D341Med (cell line): ENCODE results near the gene BAZ2B.

Experiments
- DNase-seq: peaks from one replicate; pipeline ENCODE4 v3.0.0; 2012; ENCODE audit warnings: low spot score

Gene BAZ2B

GRCh38 chr2:159462201-159462785, 154.1 kb downstream of the BAZ2B start:
- no peak for DNase-seq

- DNase-seq = no peak
Observed at GRCh38 chr2:159461076-159461475, 155.3 kb downstream of the BAZ2B start.

DNA sequence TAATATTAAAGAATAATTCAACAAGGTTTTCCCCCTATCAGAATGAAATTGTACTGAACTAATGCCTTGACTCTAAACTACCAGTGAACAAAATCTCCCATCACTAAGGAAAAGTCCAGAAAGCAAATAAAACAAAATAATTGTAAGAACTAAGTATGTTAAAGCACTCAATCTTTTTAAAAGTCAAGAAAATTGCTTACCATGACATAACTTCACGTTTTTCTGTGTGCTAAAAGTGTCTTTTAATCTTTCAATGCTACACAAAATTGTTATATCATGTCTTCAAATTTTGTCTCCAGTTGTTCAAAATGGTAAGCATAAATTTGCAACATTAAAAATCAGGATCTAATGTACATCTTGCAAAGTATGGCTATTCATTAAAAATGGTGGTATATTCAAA, 156.1 kb downstream of the BAZ2B start:
- no peak for DNase-seq

GRCh38 chr2:159459279-159459678, 157.1 kb downstream of the BAZ2B start:
- DNase-seq = no peak

DNA sequence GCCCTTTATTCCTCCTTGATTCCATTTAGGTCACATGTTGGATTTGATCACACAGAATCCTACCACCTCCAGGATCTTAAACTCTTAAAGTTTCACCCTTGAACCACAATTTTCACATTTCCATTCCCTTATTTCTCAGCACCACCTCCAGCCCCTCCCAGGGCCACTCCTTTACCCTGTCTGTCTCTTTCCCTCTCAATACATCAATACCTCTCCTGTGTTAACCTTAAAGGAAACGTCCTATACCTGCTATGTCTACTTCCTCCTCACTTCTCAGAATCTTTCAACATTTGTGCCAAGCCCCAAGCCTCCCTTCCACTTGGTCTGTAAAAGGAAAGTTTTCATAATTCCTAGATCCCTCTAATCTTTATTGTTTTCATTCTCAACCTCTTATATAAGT, 158.8 kb downstream of the BAZ2B start:
- no peak for DNase-seq

DNA sequence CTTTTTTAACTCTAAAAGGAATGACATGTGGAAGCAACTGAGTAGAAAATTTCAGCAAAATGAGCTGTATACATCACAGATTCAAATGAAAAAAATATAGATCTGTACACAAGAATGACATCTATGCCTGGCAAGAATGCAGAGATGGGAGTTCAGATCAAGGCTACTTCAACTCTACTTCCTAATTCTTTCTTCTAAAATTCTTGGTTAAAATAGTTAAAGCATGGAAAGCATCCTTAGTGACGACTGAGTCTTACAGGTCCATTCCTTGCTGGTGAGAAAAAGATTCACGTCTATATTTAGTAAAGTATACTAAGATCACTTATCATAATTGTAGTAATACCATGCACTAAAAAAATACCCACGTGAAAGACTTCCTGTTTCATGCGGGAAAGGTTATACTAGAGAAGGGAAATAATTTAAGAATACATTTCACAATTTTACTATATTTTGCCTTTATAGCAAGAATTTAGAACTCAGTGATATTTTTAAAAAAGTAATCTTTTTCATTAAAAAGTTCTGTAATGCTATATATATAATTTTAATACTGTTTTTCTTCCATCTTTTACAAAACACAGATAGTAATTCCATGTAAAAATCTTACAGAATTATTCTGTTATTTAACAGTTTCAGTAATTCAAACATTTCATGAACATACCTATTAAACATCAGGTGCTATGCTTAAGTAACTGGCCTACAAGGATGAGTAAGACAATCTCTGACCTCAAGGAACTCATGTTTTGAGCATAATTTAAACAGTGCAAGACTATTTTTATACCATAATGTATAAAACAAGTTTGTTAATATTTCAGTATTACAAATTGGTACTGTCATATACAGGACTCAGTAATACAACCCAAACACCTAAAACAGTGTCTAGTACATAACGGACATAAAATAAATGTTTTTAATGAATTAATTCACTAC, 159.6 kb downstream of the BAZ2B start:
- no peak for DNase-seq

GRCh38 chr2:159455330-159455918, 160.9 kb downstream of the BAZ2B start:
- no peak for DNase-seq

GRCh38 chr2:159454185-159454584, 162.2 kb downstream of the BAZ2B start:
- no peak for DNase-seq

DNA sequence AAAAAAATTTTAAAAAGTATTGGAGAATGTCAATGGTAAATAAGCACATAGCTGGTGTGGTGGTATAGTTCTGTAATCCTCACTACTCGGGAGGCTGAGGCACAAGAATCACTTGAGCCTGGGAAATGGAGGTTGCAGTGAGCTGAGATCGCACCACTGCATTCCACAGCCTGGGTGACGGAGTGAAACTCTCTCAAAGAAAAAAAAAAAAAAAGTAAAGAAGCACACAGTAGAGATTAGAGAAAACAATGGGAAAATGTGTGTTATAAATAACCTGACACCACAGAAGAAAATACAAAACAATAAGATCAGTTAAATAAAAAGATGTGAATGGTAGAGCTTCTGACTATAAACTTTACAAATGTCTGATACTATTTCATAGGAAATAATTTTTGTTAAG, 166.2 kb downstream of the BAZ2B start:
- DNase-seq = no peak

GRCh38 chr2:159449504-159450124, 166.7 kb downstream of the BAZ2B start:
- no peak for DNase-seq

GRCh38 chr2:159446817-159447216, 169.5 kb downstream of the BAZ2B start:
- no peak for DNase-seq

DNA sequence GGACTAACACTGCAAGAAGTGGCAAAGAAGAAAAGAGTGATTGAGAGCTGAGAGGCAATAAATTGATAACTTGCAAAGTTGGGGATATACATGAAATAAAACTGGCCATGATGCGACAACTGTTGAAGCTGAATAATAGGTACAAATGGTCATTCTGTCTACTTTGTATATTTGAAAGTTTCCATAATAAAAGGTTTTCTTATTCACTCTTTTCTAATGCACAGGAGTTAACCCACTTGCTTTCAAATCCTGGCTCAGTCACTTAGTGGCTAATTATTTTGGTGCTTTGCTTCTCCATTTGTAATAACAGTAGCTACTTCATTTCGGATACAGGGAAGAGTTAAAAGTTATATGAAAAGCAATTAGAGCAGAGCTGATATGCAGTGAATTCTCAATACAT, 170.1 kb downstream of the BAZ2B start:
- DNase-seq = no peak

DNA sequence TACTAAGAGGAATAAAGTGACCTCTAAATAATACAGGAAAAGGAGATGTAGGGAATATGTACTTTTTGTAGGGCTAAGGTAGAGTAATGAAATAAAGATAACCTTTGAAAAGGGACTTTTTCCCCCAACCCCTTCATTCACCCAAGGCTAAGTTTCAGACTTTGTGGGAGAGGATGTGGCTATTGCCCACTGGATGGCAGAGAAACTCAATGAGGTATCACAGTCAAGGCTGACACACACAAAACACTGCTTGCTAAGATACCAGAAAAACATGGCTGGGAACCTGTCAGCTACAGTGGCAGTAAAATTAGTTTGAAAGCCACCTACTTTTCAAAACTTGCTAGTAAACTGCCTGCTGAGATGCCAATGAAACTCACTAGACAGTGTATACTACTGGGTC, 171.0 kb downstream of the BAZ2B start:
- DNase-seq = no peak

DNA sequence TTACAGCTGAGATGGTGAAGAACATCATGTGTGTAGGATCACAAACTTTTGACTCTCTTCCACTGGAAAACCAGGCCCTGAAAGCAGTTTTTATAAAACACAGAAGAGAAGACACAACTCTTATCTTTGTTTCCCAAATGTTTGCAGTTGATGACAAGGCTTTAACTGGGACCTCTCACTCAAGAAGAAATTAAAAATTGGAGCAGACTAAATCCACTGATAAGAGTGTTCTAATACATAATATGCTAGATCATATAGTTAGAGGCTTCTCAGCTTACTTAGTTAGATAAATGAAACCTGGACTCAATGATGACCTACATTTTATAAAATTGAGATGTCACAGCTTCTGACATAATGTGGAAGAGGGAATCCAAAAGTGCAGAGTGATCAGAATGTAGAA, 171.6 kb downstream of the BAZ2B start:
- no peak for DNase-seq

GRCh38 chr2:159442159-159442852, 174.0 kb downstream of the BAZ2B start:
- no peak for DNase-seq

DNA sequence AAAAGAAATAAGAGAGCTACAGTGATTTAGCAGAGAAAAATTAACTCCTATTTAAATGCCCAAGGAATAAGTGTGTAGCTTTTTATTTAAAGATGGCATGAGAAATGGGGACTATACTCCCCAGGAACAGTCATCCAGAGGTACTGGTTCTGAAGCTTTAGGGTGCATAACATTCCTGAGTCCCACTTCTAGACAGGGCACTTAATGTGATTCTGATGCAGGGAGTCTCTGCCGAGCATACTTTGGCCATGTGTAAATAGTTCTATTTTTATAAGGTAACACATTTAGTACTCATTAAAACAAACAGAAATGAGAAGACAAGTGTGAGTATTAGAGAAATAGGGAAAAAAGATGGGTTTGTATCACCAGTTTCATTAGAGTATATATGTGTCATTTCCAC, 175.2 kb downstream of the BAZ2B start:
- DNase-seq = no peak

- no peak for DNase-seq
Observed at GRCh38 chr2:159439421-159439820, 176.9 kb downstream of the BAZ2B start.

DNA sequence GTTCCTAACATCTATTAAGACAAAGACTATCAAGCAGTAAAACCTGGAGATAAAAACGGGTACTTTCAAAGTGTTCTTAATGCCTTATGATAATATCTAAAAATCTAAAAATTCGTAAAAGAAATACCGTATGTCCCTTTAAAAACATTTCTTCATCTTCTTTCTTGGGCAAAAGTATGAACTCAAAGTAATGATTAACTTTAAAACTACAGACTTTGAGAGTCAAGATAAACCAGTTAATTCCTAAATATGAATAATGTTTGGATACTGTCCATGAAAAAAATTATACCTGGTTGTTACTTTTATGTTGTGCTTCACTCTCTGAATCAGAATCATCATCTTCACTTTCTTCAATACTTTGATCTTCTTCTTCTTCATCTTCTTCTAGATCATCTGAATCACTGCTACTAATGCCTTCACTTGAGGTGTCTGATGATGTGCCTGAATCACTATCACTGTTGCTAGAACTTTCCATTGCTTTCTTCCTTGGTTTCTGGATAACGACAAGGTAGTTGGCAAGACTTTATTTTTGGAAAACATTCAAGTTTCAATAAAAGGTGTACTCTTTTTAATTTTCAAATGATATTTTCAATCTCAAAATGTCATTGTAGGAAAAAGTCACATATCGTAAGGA, 177.5 kb downstream of the BAZ2B start:
- no peak for DNase-seq

- no peak for DNase-seq
Observed at GRCh38 chr2:159438284-159438683, 178.1 kb downstream of the BAZ2B start.

DNA sequence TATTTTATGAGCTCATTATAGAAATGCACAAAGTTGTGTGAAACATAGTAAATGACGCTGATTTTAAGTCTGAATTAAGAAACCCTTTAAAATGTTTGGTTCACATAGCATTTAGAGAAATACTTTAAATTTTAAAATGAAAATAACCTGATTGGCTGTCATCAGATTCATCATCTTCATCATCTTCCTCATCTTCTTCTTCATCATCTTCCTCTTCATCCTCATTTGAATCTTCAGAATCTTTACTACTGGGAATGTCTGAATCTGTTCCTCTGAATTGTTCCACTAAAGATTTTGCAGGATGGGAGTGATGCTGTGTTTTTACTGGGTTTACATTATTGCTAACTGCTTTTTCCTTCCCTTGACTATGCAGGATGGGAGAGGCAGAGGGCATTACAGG, 183.7 kb downstream of the BAZ2B start:
- DNase-seq = no peak

GRCh38 chr2:159427048-159427447, 189.3 kb downstream of the BAZ2B start:
- no peak for DNase-seq

- DNase-seq = no peak
Observed at GRCh38 chr2:159419403-159419802, 196.9 kb downstream of the BAZ2B start.
